Gastroesophageal sphincter (tissue), 4 donors: ENCODE measurements around the gene HCFC1R1. TPM values are rescaled to one million over a fixed set of nuclear protein-coding genes. Genes with fewer than 3 reads are reported as not detected.

ENCODE experiments used
- ATAC-seq: fragments of 150-250 bp; one replicate; pipeline ENCODE4 v1.9.1; 2016; ENCODE audit warnings: mild to moderate bottlenecking, moderate library complexity
- H3K27ac ChIP-seq, 4 donors: fragments of 200-600 bp; sonication (generic) in 3 of 4; 1 replicate in 3 of 4; 2 replicates in 1 of 4; pipeline ENCODE4 v1.5.1; 2016 to 2019
- H3K27me3 ChIP-seq: fragments of 200-600 bp; sonication (generic); one replicate; pipeline ENCODE4 v1.5.1; 2019
- H3K36me3 ChIP-seq, 2 donors: fragments of 200-600 bp; sonication (generic); one replicate each; pipeline ENCODE4 v1.5.1; 2019; ENCODE audit warnings: control low read depth in 1 of 2
- H3K4me1 ChIP-seq, 3 donors: fragments of 200-600 bp; sonication (generic); 1 replicate in 2 of 3; 2 replicates in 1 of 3; pipeline ENCODE4 v1.5.1; 2016 to 2019; ENCODE audit warnings: control low read depth in 2 of 3
- H3K4me3 ChIP-seq, 2 donors: fragments of 200-600 bp; sonication (generic); one replicate each; pipeline ENCODE4 v1.5.1; 2019; ENCODE audit warnings: mild to moderate bottlenecking in 1 of 2, moderate library complexity in 1 of 2
- H3K9me3 ChIP-seq, 3 donors: fragments of 200-600 bp; sonication (generic); one replicate each; pipeline ENCODE4 v1.5.1; 2017 to 2019; ENCODE audit warnings: control low read depth in 2 of 3
- CTCF ChIP-seq, 4 experiments: fragments of 200-600 bp in 2 of 4; fragments of 450-650 bp in 2 of 4; sonication (generic) in 1 of 4; IDR thresholded peaks; one replicate each; pipeline ENCODE4 v1.5.1; 2017 to 2019; ENCODE audit warnings: antibody characterized with exemption in 4 of 4, mild to moderate bottlenecking in 2 of 4, moderate library complexity in 2 of 4
- EP300 ChIP-seq: sonication (generic); formaldehyde crosslinking; IDR thresholded peaks from one replicate; pipeline ENCODE4 v1.6.1; 2017; ENCODE audit warnings: antibody characterized with exemption, mild to moderate bottlenecking
- POLR2A ChIP-seq, 2 donors: fragments of 450-650 bp; IDR thresholded peaks; one replicate each; pipeline ENCODE4 v1.6.1; 2017; ENCODE audit warnings: antibody characterized with exemption in 2 of 2, mild to moderate bottlenecking in 2 of 2, moderate library complexity in 1 of 2
- POLR2AphosphoS5 ChIP-seq: sonication (generic); formaldehyde crosslinking; IDR thresholded peaks from one replicate; pipeline ENCODE4 v1.6.1; 2017; ENCODE audit warnings: antibody characterized with exemption
- WGBS, 2 donors: methylation state at CpG; one replicate each; pipeline ENCODE4 v1.1.5; 2018; ENCODE audit warnings: low coverage in 1 of 2; 5-methylcytosine and 5-hydroxymethylcytosine counted together
- total RNA-seq, 4 donors: library from RNA; depleted of rRNA; stranded (reverse); fragments of >200 nt; gene quantifications; one replicate each; pipeline ENCODE4 v1.1.0, GENCODE V29; 2016

HCFC1R1 gene
- total RNA-seq, 4 donors from 2014 or later, result 20.1 to 94.9 (median 40.5) TPM

- no peak overlapping the region for H3K4me3 ChIP-seq
- H3K27ac ChIP-seq, result no peak overlapping the region
- WGBS, 2 donors, result 82% methylated on average over 5 of the region's 12 CpGs; no CpG with 5 or more reads in 1 of the 2 donors
- TF ChIP-seq EP300 (no peak), CTCF (IDR thresholded peaks at IDR 0.05) (no peak), POLR2A (IDR thresholded peaks at IDR 0.05) (no peak), POLR2AphosphoS5 (no peak)
- H3K9me3 ChIP-seq, result no peaks in the 10 kb centered on the region
- H3K4me1 ChIP-seq, result no peaks in the 10 kb centered on the region
- H3K36me3 ChIP-seq, result no peaks in the 10 kb centered on the region
- H3K27me3 ChIP-seq, result peaks cover 63% of the 10 kb centered on the region
- ATAC-seq, result no peak
Measured at GRCh38 chr16:2991566-2992261, 32.0 kb downstream of the HCFC1R1 start.

GRCh38 chr16:2990891-2991290 is 32.9 kb downstream of the HCFC1R1 start:
- Histone ChIP-seq H3K36me3 (no peaks in the 10 kb centered on the region), H3K27me3 (peaks cover 57% of the 10 kb centered on the region), H3K4me3 (no peak overlapping the region), H3K4me1 (peaks cover 0 to 3% (median 0%) of the 10 kb centered on the region in 3 donors), H3K9me3 (no peaks in the 10 kb centered on the region), H3K27ac (no peak overlapping the region)
- no peak for ATAC-seq
- WGBS, 2 donors, result no CpG with 5 or more reads among the region's 10 CpGs
- TF ChIP-seq POLR2AphosphoS5, result no peak

GRCh38 chr16:2988590-2989099 is 35.1 kb downstream of the HCFC1R1 start:
- no peak for TF ChIP-seq EP300
- no peak for TF ChIP-seq POLR2A (IDR thresholded peaks at IDR 0.05)
- ATAC-seq, result no peak
- no peak overlapping the region for H3K4me3 ChIP-seq
- H3K36me3 ChIP-seq, result no peaks in the 10 kb centered on the region
- no peaks in the 10 kb centered on the region for H3K9me3 ChIP-seq
- 17 to 70% methylated on average over 1 to 3 of the region's 8 CpGs for WGBS, 2 donors
- peaks cover 0 to 18% (median 3%) of the 10 kb centered on the region in 3 donors for H3K4me1 ChIP-seq
- H3K27ac ChIP-seq, result no peak overlapping the region
- peaks cover 45% of the 10 kb centered on the region for H3K27me3 ChIP-seq

- Histone ChIP-seq H3K27me3 (peaks cover 45% of the 10 kb centered on the region), H3K4me3 (no peak overlapping the region), H3K9me3 (no peaks in the 10 kb centered on the region), H3K4me1 (peaks cover 0 to 25% (median 3%) of the 10 kb centered on the region in 3 donors), H3K36me3 (no peaks in the 10 kb centered on the region), H3K27ac (no peak overlapping the region)
- ATAC-seq, result no peak
- no peak for TF ChIP-seq POLR2AphosphoS5
- no peak for TF ChIP-seq EP300
- no peak for TF ChIP-seq POLR2A (IDR thresholded peaks at IDR 0.05)
- TF ChIP-seq CTCF (IDR thresholded peaks at IDR 0.05), result no peak
- no CpG with 5 or more reads among the region's 8 CpGs for WGBS, 2 donors
Measured at GRCh38 chr16:2987833-2988232, 35.9 kb downstream of the HCFC1R1 start.

- Histone ChIP-seq H3K27ac (no peak overlapping the region), H3K27me3 (peaks cover 45% of the 10 kb centered on the region), H3K4me3 (no peak overlapping the region), H3K4me1 (peaks cover 0 to 25% (median 3%) of the 10 kb centered on the region in 3 donors), H3K36me3 (no peaks in the 10 kb centered on the region), H3K9me3 (no peaks in the 10 kb centered on the region)
- TF ChIP-seq POLR2AphosphoS5, result no peak
- no peak for TF ChIP-seq CTCF (IDR thresholded peaks at IDR 0.05)
- no peak for TF ChIP-seq POLR2A (IDR thresholded peaks at IDR 0.05)
- TF ChIP-seq EP300, result no peak
- WGBS, 2 donors, result 100% methylated on average over 1 of the region's 9 CpGs; no CpG with 5 or more reads in 1 of the 2 donors
- ATAC-seq, result no peak
Measured at GRCh38 chr16:2987286-2987685, 36.5 kb downstream of the HCFC1R1 start.
